ENCODE data around the gene PFKL. TPM values are rescaled to one million over a fixed set of nuclear protein-coding genes. Genes with fewer than 3 reads are reported as not detected.

PFKL gene
- total RNA-seq, 4 donors from 2014 or later: 94.6 to 155 (median 141) TPM

GRCh38 chr21:44317871-44318270 is 18.0 kb downstream of the PFKL start:
- TF ChIP-seq EP300 (IDR thresholded peaks at IDR 0.05) (no peak), POLR2A (IDR thresholded peaks at IDR 0.05) (no peak)
- TF ChIP-seq, protein P1, sequence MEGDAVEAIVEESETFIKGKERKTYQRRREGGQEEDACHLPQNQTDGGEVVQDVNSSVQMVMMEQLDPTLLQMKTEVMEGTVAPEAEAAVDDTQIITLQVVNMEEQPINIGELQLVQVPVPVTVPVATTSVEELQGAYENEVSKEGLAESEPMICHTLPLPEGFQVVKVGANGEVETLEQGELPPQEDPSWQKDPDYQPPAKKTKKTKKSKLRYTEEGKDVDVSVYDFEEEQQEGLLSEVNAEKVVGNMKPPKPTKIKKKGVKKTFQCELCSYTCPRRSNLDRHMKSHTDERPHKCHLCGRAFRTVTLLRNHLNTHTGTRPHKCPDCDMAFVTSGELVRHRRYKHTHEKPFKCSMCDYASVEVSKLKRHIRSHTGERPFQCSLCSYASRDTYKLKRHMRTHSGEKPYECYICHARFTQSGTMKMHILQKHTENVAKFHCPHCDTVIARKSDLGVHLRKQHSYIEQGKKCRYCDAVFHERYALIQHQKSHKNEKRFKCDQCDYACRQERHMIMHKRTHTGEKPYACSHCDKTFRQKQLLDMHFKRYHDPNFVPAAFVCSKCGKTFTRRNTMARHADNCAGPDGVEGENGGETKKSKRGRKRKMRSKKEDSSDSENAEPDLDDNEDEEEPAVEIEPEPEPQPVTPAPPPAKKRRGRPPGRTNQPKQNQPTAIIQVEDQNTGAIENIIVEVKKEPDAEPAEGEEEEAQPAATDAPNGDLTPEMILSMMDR (IDR thresholded peaks at IDR 0.05): no peak
- 73 to 85% methylated on average over 2 to 19 of the region's 22 CpGs for WGBS, 2 donors
- no peaks in the 10 kb centered on the region for H3K27me3 ChIP-seq
- H3K36me3 ChIP-seq: peaks cover 0 to 100% (median 13%) of the 10 kb centered on the region in 3 donors
- H3K4me1 ChIP-seq: peaks cover 0 to 6% (median 0%) of the 10 kb centered on the region in 4 donors
- DNase-seq (ENCODE audit: low spot score in 2 of 2): no peak
- H3K9me3 ChIP-seq: no peaks in the 10 kb centered on the region
- H3K27ac ChIP-seq: peak overlapping the region in 3 of 4 donors; percentile 5 to 74 (median 36)
- H3K4me3 ChIP-seq: no peak overlapping the region

DNA sequence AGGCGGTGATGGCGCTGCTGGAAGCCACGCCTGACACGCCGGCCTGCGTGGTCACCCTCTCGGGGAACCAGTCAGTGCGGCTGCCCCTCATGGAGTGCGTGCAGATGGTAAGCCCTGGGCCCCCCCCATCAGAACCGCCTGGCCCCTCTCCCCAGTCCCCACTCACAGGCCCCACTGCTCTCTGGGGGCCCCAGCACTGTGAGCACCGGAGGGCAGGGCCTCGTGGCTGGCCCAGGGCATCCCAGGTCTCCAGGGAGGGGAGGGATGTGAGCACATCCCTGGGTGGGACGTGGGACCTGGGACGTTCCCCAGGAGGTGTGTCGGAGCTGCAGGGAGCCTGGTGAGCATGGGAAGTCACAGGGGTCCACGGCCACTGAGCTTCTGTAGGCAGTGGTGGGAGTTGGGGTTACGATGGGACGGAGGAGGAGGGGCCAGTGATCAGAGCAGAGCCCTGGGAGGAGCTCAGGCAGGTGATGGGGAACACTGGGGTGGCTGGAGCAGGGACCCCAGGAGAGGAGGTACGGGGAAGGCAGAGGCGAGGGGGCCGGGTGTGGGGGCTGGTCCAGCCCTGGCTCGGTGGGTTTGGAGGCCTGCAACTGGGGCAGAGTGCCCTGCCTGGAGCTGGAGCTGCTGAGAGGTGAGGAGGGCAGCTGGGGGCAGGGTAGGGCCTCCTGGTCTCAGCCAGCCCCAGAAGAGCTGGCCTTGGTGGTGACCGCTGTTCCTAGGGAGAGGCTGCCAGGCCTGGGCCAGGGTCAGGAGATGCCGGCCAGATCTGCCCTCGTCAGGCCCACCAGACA is 18.8 kb downstream of the PFKL start:
- Histone ChIP-seq H3K27me3 (no peaks in the 10 kb centered on the region), H3K4me3 (no peak overlapping the region), H3K27ac (peak overlapping the region in 1 of 4 donors; percentile 74), H3K9me3 (no peaks in the 10 kb centered on the region), H3K36me3 (peaks cover 0 to 100% (median 8%) of the 10 kb centered on the region in 3 donors), H3K4me1 (peaks cover 0 to 6% (median 0%) of the 10 kb centered on the region in 4 donors)
- no peak for TF ChIP-seq EP300 (IDR thresholded peaks at IDR 0.05)
- DNase-seq (ENCODE audit: low spot score in 2 of 2): no peak
- WGBS, 2 donors: 88 to 91% methylated on average over 13 to 23 of the region's 25 CpGs

GRCh38 chr21:44319407-44320065 is 19.7 kb downstream of the PFKL start:
- WGBS, 2 donors: 87 to 92% methylated on average over 25 to 28 of the region's 35 CpGs
- H3K27ac ChIP-seq: peak overlapping the region in 1 of 4 donors; percentile 74
- DNase-seq (ENCODE audit: low spot score in 2 of 2): no peak
- H3K27me3 ChIP-seq: no peaks in the 10 kb centered on the region
- no peaks in the 10 kb centered on the region for H3K9me3 ChIP-seq
- peaks cover 0 to 100% (median 16%) of the 10 kb centered on the region in 3 donors for H3K36me3 ChIP-seq
- no peak for TF ChIP-seq EP300 (IDR thresholded peaks at IDR 0.05)
- no peak overlapping the region for H3K4me3 ChIP-seq
- peaks cover 0 to 6% (median 0%) of the 10 kb centered on the region in 4 donors for H3K4me1 ChIP-seq

GRCh38 chr21:44320847-44321246 is 21.0 kb downstream of the PFKL start:
- Histone ChIP-seq H3K9me3 (no peaks in the 10 kb centered on the region), H3K4me3 (no peak overlapping the region), H3K27me3 (no peaks in the 10 kb centered on the region), H3K27ac (peak overlapping the region in 1 of 4 donors; percentile 44), H3K4me1 (peaks cover 0 to 2% (median 0%) of the 10 kb centered on the region in 4 donors), H3K36me3 (peaks cover under 1 to 100% (median 28%) of the 10 kb centered on the region in 3 donors)
- 92 to 95% methylated on average over 13 of the region's 13 CpGs for WGBS, 2 donors
- DNase-seq (ENCODE audit: low spot score in 2 of 2): no peak
- TF ChIP-seq, protein P1 (IDR thresholded peaks at IDR 0.05): no peak
- TF ChIP-seq POLR2A (IDR thresholded peaks at IDR 0.05) (no peak), EP300 (IDR thresholded peaks at IDR 0.05) (no peak)

DNA sequence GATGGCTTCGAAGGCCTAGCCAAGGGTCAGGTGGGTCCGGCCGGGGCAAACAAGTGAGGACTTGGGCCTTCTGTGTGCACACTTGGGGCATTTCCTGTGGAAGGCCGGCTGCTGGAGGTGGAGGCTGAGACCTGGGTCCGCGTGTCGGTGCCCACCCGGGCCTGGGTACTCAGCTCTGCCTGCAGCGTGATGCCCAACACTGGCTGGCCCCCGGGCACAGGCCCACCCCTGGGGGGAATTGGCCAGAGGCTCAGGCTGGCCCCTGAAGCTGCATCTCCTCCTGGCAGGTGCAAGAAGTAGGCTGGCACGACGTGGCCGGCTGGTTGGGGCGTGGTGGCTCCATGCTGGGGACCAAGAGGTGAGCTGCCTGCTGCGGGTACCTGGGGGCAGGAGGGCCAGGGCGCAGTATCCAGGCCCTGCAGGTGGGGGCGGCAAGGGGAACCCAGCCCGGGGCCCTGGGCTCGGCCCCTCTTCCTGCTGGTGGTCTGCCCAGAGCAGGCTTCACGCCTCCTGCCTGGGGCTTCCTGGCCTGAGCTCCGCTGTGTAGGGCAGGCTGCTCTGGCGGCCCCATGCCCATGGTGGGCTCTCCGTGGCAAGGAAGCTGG is 22.1 kb downstream of the PFKL start:
- 87 to 93% methylated on average over 8 of the region's 23 CpGs for WGBS, 2 donors
- H3K27ac ChIP-seq: peak overlapping the region in 2 of 4 donors; percentile 34 to 46

More for the DNA sequence above, 22.1 kb downstream of the PFKL start:
- H3K27me3 ChIP-seq: no peaks in the 10 kb centered on the region
- H3K9me3 ChIP-seq: no peaks in the 10 kb centered on the region
- H3K4me1 ChIP-seq: peaks cover 0 to 5% (median 0%) of the 10 kb centered on the region in 4 donors
- no peak overlapping the region for H3K4me3 ChIP-seq
- H3K36me3 ChIP-seq: peaks cover 4 to 100% (median 28%) of the 10 kb centered on the region in 3 donors
- no peak for DNase-seq (ENCODE audit: low spot score in 2 of 2)
- TF ChIP-seq, protein P1 (IDR thresholded peaks at IDR 0.05): no peak
- TF ChIP-seq EP300 (IDR thresholded peaks at IDR 0.05) (no peak), POLR2A (IDR thresholded peaks at IDR 0.05) (no peak)

Measured in tibial nerve (tissue), 4 donors.